Bronchial epithelial cell (primary cell): Measurements from ENCODE around the gene SCD5. TPM values are rescaled to one million over a fixed set of nuclear protein-coding genes. Genes with fewer than 3 reads are reported as not detected.

Source experiments
- DNase-seq: peaks from one replicate; pipeline ENCODE4 v3.0.0-alpha.2; 2010; ENCODE audit warnings: low read depth
- FAIRE-seq: peaks from 2 replicates; lab custom pipeline; 2011; peaks lifted over from hg19 to GRCh38; lab: Jason Lieb, UNC
- H3K27me3 ChIP-seq: 2 replicates; pipeline ENCODE4 v1.5.1; 2011; ENCODE audit warnings: low read length; ENCODE audit not compliant: control insufficient read depth, insufficient read depth
- H3K36me3 ChIP-seq: 2 replicates; pipeline ENCODE4 v1.5.1; 2011; ENCODE audit warnings: low read length; ENCODE audit not compliant: control insufficient read depth, insufficient read depth
- H3K4me3 ChIP-seq: 2 replicates; pipeline ENCODE4 v1.5.1; 2011; ENCODE audit warnings: mild to moderate bottlenecking, low read depth, low read length, control low read depth
- CTCF ChIP-seq: IDR thresholded peaks from 2 replicates; pipeline ENCODE4 v1.5.1; 2011; ENCODE audit warnings: mild to moderate bottlenecking, moderate library complexity, low read length, control low read depth, inconsistent platforms; ENCODE audit not compliant: insufficient read depth, severe bottlenecking
- total RNA-seq: library from RNA; depleted of rRNA; stranded (reverse); fragments of >200 nt; gene quantifications from 2 replicates; pipeline ENCODE4 v1.2.1, GENCODE V29; 2014

The SCD5 gene
- total RNA-seq, 1 donor from 2014 or later, result 1.3 TPM

- DNase-seq (no peak), FAIRE-seq (peak; percentile 62)
- no peaks in the 10 kb centered on the region for H3K36me3 ChIP-seq
- TF ChIP-seq CTCF, result no peak
- H3K4me3 ChIP-seq, result no peak overlapping the region
- no peaks in the 10 kb centered on the region for H3K27me3 ChIP-seq
Measured at GRCh38 chr4:82604522-82604921, 194.1 kb downstream of the SCD5 start.

- Histone ChIP-seq H3K36me3 (no peaks in the 10 kb centered on the region), H3K27me3 (no peaks in the 10 kb centered on the region), H3K4me3 (no peak overlapping the region)
- peak; percentile 18 for FAIRE-seq
- no peak for DNase-seq
- TF ChIP-seq CTCF, result no peak
Measured at GRCh38 chr4:82601242-82602015, 197.2 kb downstream of the SCD5 start.

GRCh38 chr4:82599336-82599735 lies 199.3 kb downstream of the SCD5 start:
- Histone ChIP-seq H3K4me3 (no peak overlapping the region), H3K27me3 (no peaks in the 10 kb centered on the region), H3K36me3 (no peaks in the 10 kb centered on the region)
- FAIRE-seq, result no peak
- DNase-seq, result no peak
- no peak for TF ChIP-seq CTCF

- FAIRE-seq, result no peak
- no peak for TF ChIP-seq CTCF
- no peak overlapping the region for H3K4me3 ChIP-seq
- H3K36me3 ChIP-seq, result no peaks in the 10 kb centered on the region
- H3K27me3 ChIP-seq, result peaks cover 2% of the 10 kb centered on the region
- no peak for DNase-seq
Measured at GRCh38 chr4:82594456-82594855, 204.1 kb downstream of the SCD5 start.

- no peaks in the 10 kb centered on the region for H3K36me3 ChIP-seq
- TF ChIP-seq CTCF, result no peak
- peaks cover 2% of the 10 kb centered on the region for H3K27me3 ChIP-seq
- no peak for DNase-seq
- H3K4me3 ChIP-seq, result no peak overlapping the region
- FAIRE-seq, result no peak
Measured at GRCh38 chr4:82593411-82593810, 205.2 kb downstream of the SCD5 start.

- H3K27me3 ChIP-seq, result peaks cover 2% of the 10 kb centered on the region
- no peak for TF ChIP-seq CTCF
- no peak for DNase-seq
- H3K4me3 ChIP-seq, result no peak overlapping the region
- H3K36me3 ChIP-seq, result no peaks in the 10 kb centered on the region
- FAIRE-seq, result no peak
Measured at GRCh38 chr4:82592639-82593038, 206.0 kb downstream of the SCD5 start.
